ENCODE results near the gene MYO5A. TPM values are rescaled to one million over a fixed set of nuclear protein-coding genes. Genes with fewer than 3 reads are reported as not detected.

Gene MYO5A
- total and polyA plus RNA-seq, 10 of the 15 experiments (the other 5 are each of a cell fraction or from before 2014, with no cell fraction given), result 4.2 to 42.9 (median 31.1) TPM

GRCh38 chr15:52515343-52515742 lies 13.3 kb downstream of the MYO5A start (continued):
- TF ChIP-seq E2F8 (IDR thresholded peaks at IDR 0.05; ENCODE audit: low read depth, partially characterized antibody), result no peak
- TF ChIP-seq SMC3 (IDR thresholded peaks at IDR 0.05; ENCODE audit: borderline replicate concordance, low read length), result no peak
- TF ChIP-seq MYC (IDR thresholded peaks at IDR 0.05; ENCODE audit: insufficient read depth, insufficient read length, insufficient replicate concordance, low read length, severe bottlenecking), result no peak
- no peak for TF ChIP-seq NFYB (IDR thresholded peaks at IDR 0.05; ENCODE audit: insufficient read depth, low read depth, low read length)

- Histone ChIP-seq H2AFZ (ENCODE audit: control insufficient read depth, low read depth, low read length) (no peak overlapping the region), H3K79me2 (ENCODE audit: control insufficient read depth, insufficient read depth, low read length) (peaks cover 13% of the 10 kb centered on the region), H3K27me3 (replicated peaks in 1 of 2; ENCODE audit: control insufficient read depth in 2 of 2, insufficient read depth in 2 of 2, low read length in 1 of 2) (no peaks in the 10 kb centered on the region), H3K27ac (ENCODE audit: control insufficient read depth, insufficient read depth) (no peak overlapping the region), H3K4me2 (ENCODE audit: control insufficient read depth, insufficient read depth) (no peak overlapping the region), H3K4me3 (no peak overlapping the region), H4K20me1 (ENCODE audit: control insufficient read depth, insufficient read depth) (no peaks in the 10 kb centered on the region), H3K36me3 (ENCODE audit: control insufficient read depth in 2 of 2, insufficient read depth in 2 of 2, low read length in 1 of 2) (no peaks in the 10 kb centered on the region), H3K9ac (ENCODE audit: control insufficient read depth, insufficient read depth, low read length) (no peak overlapping the region), H3K9me3 (replicated peaks; ENCODE audit: control insufficient read depth, insufficient read depth, low read length) (no peaks in the 10 kb centered on the region), H3K4me1 (ENCODE audit: control insufficient read depth, insufficient read depth, low read length) (no peaks in the 10 kb centered on the region)
- no peak for ATAC-seq
- RAD21 ChIA-PET (ENCODE audit: unreplicated experiment), result no interaction called here
- SMC1A ChIA-PET (ENCODE audit: uncharacterized antibody, unreplicated experiment), result interaction anchor here (0.6 to 0.9 kb wide), 3 partner anchors 8 to 223 kb away, joined by 3 to 4 read pairs (median 3); no protein-coding TSS in a partner anchor
- TF ChIP-seq SREBF1 (IDR thresholded peaks at IDR 0.05; ENCODE audit: low read length), result no peak
- no peak for TF ChIP-seq IRF3 (IDR thresholded peaks at IDR 0.05)
- TF ChIP-seq PBX3 (IDR thresholded peaks at IDR 0.05; ENCODE audit: insufficient replicate concordance, low read depth, low read length), result no peak
- TF ChIP-seq ZNF592 (IDR thresholded peaks at IDR 0.05), result no peak
- no peak for TF ChIP-seq USF2 (IDR thresholded peaks at IDR 0.05; ENCODE audit: borderline replicate concordance, low read depth, low read length)
- TF ChIP-seq NR2F1 (conservative IDR thresholded peaks at IDR 0.05), result no peak
- POLR2A ChIA-PET, result no interaction called here
- DNase-seq (ENCODE audit: low read depth, low spot score), result no peak
- intact Hi-C loops (cut with micrococcal nuclease; ENCODE audit: unreplicated experiment), result no loop called here
- WGBS (ENCODE audit: insufficient coverage, insufficient replicate concordance, low lambda C conversion rate, missing lambda C conversion rate), result 94% methylated on average over 1 of the region's 1 CpG
- BruUV-seq (replicated peaks), result no TSS peak
- CTCF ChIA-PET, result no interaction called here
- FAIRE-seq, result no peak
- in situ Hi-C loops (cut with MboI), result no loop called here
Measured at GRCh38 chr15:52514482-52514881, 14.2 kb downstream of the MYO5A start.
